ENCODE data around the gene MVB12B. TPM values are rescaled to one million over a fixed set of nuclear protein-coding genes. Genes with fewer than 3 reads are reported as not detected.

Gene MVB12B
- total RNA-seq, 1 donor from 2014 or later, result 47.8 TPM

DNA sequence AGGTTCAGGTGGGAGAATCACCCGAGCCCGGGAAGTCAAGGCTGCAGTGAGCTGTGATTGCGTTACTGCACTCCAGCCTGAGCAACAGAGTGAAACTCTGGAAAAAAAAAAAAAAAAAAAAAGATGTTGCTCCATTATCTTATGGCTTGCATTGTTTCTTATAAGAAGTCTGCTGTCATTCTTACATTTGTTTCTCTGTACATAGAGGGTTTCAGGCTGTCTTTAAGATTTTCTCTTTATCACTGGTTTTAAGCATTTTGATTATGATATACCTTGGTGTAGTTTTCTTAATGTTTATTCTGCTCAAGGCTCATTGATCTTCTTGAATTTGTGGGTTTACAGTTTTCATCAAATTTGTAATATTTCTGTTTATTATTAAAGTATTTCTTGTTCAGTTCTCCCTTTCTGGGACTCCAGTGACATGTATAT is 35.2 kb downstream of the MVB12B start:
- intact Hi-C loops (cut with DNase I), result no loop called here
- DNase-seq, result no peak
- ATAC-seq, result no peak
- Histone ChIP-seq H3K36me3 (no peaks in the 10 kb centered on the region), H3K27me3 (ENCODE audit: low read depth) (no peaks in the 10 kb centered on the region), H3K27ac (no peak overlapping the region), H3K4me3 (no peak overlapping the region), H3K9me3 (peaks cover 18% of the 10 kb centered on the region), H3K4me1 (peaks cover 13% of the 10 kb centered on the region)
- TF ChIP-seq, protein P1, sequence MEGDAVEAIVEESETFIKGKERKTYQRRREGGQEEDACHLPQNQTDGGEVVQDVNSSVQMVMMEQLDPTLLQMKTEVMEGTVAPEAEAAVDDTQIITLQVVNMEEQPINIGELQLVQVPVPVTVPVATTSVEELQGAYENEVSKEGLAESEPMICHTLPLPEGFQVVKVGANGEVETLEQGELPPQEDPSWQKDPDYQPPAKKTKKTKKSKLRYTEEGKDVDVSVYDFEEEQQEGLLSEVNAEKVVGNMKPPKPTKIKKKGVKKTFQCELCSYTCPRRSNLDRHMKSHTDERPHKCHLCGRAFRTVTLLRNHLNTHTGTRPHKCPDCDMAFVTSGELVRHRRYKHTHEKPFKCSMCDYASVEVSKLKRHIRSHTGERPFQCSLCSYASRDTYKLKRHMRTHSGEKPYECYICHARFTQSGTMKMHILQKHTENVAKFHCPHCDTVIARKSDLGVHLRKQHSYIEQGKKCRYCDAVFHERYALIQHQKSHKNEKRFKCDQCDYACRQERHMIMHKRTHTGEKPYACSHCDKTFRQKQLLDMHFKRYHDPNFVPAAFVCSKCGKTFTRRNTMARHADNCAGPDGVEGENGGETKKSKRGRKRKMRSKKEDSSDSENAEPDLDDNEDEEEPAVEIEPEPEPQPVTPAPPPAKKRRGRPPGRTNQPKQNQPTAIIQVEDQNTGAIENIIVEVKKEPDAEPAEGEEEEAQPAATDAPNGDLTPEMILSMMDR (IDR thresholded peaks at IDR 0.05), result no peak

DNA sequence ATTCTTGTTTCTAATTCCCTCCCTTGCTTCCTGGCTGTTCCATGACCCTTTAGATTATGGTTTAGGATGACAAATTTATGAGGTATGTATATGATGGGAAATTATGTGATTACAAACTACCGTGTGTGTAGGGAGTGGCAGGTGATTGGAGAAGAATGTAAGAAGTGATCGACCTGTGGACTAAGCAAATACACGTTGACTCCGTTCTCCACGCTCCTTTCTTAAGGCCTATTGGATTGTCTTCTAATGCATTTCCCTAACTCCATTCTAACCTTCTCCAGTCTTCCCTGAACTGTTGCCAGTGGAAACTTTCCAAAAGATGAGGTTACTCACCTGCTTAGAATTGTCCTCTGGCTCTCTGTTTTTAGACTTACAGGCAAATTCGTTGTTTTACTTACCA is 36.6 kb downstream of the MVB12B start:
- DNase-seq (no peak), ATAC-seq (no peak)
- Histone ChIP-seq H3K4me3 (no peak overlapping the region), H3K27me3 (ENCODE audit: low read depth) (no peaks in the 10 kb centered on the region), H3K27ac (peak overlapping the region; percentile 26), H3K9me3 (peaks cover 18% of the 10 kb centered on the region), H3K4me1 (peaks cover 24% of the 10 kb centered on the region), H3K36me3 (no peaks in the 10 kb centered on the region)
- intact Hi-C loops (cut with DNase I), result no loop called here
- TF ChIP-seq, protein P1 (IDR thresholded peaks at IDR 0.05), result no peak

GRCh38 chr9:126363847-126364671 is 37.4 kb downstream of the MVB12B start:
- no peak overlapping the region for H3K4me3 ChIP-seq
- peak in 1 of 2 donors; percentile 78 for ATAC-seq

DNA sequence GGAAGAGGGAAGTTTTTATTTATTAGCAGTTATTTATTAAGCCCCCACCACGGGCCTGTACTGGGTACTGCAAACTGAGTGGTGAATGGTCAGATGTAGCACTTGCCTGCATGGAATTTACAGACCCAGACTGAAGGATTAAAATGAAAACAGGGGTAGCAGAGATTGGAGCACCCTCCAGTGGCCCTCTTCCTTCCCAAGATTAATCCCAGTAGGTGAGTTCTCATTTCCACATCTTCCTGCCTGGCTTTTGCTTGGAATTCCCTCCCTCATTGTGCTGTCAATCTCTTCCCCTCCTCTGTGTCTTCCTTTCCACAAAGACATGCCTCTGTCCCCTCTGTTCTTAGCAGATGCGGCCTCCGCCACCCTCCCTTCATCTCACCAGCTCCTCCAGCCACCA is 39.2 kb downstream of the MVB12B start:
- Histone ChIP-seq H3K27ac (peak overlapping the region; percentile 31), H3K27me3 (ENCODE audit: low read depth) (no peaks in the 10 kb centered on the region), H3K36me3 (no peaks in the 10 kb centered on the region), H3K9me3 (peaks cover 18% of the 10 kb centered on the region), H3K4me3 (no peak overlapping the region), H3K4me1 (peaks cover 24% of the 10 kb centered on the region)
- no peak for ATAC-seq
- no peak for DNase-seq
- TF ChIP-seq, protein P1 (IDR thresholded peaks at IDR 0.05), result no peak
- intact Hi-C loops (cut with DNase I), result no loop called here

More at GRCh38 chr9:126363847-126364671, 37.4 kb downstream of the MVB12B start:
- H3K4me1 ChIP-seq, result peaks cover 24% of the 10 kb centered on the region
- no peaks in the 10 kb centered on the region for H3K27me3 ChIP-seq (ENCODE audit: low read depth)
- DNase-seq, result no peak
- TF ChIP-seq, protein P1 (IDR thresholded peaks at IDR 0.05), result no peak
- no peaks in the 10 kb centered on the region for H3K36me3 ChIP-seq
- H3K9me3 ChIP-seq, result peaks cover 18% of the 10 kb centered on the region
- peak overlapping the region; percentile 26 for H3K27ac ChIP-seq
- intact Hi-C loops (cut with DNase I), result no loop called here

- Histone ChIP-seq H3K36me3 (no peaks in the 10 kb centered on the region), H3K27ac (peak overlapping the region; percentile 31), H3K9me3 (peaks cover 13% of the 10 kb centered on the region), H3K4me3 (no peak overlapping the region), H3K4me1 (peaks cover 32% of the 10 kb centered on the region), H3K27me3 (ENCODE audit: low read depth) (no peaks in the 10 kb centered on the region)
- intact Hi-C loops (cut with DNase I), result no loop called here
- TF ChIP-seq, protein P1 (IDR thresholded peaks at IDR 0.05), result no peak
- no peak for DNase-seq
- peak; percentile 71 to 74 for ATAC-seq
Measured at GRCh38 chr9:126366366-126367011, 39.9 kb downstream of the MVB12B start.
